HG02943 (cell line): ENCODE results near the gene LRRC45.

Experiments used
- ATAC-seq: cut with Tn5 transposase; IDR thresholded peaks from one replicate; pipeline ENCODE4 v1.9.1; 2021; ENCODE audit warnings: mild to moderate bottlenecking, low read depth, moderate library complexity; ENCODE audit not compliant: unreplicated experiment

Gene LRRC45

GRCh38 chr17:82006468-82007227 lies 16.5 kb upstream of the LRRC45 start:
- no peak for ATAC-seq

- no peak for ATAC-seq
Observed at GRCh38 chr17:82007228-82007494, 15.9 kb upstream of the LRRC45 start.

GRCh38 chr17:82007495-82008257 lies 15.4 kb upstream of the LRRC45 start:
- no peak for ATAC-seq

DNA sequence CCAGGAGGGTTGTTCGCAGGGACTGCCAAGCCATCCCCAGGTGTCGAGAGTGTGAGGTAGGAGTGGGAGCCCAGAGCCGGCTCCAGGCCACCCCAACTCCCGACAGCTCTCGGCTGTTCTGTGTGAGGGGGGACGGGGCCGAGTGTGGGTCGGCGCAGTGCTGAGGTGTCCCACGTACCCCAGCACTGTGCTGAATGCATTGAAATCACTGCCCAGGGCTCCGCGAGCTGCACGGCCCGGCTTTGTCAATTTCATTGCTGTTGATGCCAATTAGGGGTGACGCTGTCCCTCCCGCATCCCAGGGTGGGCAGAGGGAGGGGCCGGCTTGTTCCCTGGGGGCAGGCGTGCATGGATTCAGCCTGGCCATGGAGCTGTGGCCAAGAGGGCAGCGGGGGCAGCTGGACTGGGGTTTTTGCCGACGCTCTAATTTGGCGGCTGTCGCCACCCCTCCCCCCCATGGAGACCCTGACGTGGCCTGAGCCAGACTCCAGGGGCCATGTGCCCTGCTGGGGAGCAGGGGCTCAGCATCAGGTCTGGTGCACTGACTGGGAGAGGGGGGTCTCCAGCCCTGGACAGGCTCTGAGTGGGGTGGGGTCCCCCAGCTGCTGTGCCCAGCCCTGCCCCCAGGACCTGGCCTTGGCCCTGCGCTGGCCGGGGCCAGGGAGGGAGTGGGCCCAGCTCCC lies 14.7 kb upstream of the LRRC45 start:
- no peak for ATAC-seq

DNA sequence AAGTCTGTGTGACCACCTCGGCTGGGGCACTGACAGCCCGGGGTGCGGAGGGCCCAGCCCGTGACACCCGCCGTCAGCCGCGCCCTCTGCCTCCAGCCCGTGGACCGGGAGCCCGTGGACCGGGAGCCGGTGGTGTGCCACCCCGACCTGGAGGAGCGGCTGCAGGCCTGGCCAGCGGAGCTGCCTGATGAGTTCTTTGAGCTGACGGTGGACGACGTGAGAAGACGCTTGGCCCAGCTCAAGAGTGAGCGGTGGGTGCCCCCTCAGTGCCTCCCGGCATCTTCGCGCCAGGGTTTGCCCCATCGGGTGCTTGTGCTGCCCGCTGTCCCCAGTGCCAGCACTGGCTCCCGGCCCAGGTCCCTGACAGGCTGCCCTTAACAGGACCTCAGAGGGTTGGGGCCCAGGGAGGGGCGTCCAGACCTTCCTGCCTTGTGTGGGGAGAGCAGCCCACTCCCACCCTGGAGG lies 14.1 kb upstream of the LRRC45 start:
- ATAC-seq, result no peak

DNA sequence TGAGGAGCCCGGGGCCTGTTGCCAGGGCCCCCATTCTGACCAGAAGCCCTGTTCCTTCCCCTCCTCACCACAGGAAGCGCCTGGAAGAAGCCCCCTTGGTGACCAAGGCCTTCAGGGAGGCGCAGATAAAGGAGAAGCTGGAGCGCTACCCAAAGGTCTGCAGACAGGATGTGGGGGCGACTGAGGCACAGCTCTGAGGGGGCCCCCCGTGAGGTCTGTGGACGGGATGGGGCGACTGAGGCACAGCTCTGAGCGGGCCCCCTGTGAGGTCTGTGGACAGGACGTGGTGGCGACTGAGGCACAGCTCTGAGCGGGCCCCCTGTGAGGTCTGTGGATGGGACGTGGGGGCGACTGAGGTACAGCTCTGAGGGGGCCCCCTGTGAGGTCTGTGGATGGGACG lies 13.7 kb upstream of the LRRC45 start:
- no peak for ATAC-seq

DNA sequence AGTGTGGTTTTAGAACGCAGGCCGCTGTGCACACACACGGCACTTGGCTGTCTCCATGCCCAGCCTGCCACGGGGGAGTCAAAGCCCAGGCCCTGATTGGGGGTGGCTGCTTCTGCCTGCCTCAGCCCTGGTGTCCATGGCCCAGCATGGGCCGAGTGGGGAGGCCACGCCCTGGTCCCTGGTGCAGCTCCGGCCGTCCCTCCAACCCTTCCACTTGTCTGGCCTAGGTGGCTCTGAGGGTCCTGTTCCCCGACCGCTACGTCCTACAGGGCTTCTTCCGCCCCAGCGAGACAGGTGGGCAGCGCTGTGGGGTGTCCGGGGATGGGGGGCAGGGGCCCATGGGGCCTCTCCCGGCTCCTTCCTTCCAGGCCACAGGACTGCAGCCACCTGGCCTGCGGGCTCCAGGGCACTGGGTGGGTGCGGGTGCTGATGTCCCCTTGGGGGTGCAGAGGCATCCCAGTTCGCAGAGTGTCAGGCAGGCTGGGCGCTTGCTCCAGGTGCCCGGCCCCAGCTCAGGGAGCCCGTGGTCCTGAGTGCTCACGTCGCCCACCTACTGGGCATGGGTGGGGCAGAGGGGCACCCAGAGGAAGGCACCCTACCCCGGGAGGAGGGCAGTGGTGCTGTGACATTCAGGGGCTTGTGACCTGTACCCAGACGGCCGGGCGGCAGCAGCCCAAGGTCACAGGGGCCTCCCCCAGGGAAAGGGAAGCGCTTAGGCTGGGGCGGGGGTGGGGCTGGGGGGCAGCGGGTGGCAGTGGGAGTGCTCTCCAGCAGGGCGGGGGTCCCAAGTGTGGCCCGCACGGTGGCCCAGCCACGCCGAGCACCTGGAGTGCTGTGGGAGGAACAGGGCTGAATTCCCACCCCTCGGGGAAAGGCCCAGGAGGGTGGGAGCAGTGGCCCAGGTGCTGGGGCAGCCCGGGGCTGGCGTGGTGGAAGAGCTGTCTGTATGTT lies 12.3 kb upstream of the LRRC45 start:
- ATAC-seq, result no peak

DNA sequence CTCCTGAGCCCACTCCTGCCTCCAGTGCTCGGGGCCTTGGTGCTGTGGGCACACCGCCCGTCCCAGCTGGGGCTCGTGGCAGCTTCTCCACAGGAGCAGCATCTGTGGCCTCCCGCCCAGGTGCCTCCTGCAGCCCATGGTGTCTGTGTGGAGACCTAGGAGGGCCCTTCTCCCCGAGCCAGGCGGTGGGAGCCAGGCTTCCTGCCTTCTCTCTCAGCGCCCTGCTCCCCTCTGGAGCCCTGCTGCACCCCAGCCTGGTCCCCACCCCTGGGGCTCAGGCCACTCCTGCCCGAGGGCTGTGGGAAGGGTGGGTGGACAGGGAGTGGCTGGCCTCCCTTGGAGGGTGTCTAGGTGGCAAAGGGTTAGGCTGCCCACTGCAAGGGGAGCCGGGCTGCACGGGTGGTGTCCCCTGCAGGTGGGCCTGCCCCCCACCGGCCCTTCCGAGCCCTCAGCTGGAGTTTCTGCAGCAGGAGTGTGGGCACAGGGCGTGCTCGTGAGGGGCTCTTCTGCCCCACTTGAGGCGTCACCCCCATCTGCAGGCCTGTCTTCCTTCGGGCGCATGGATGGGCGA lies 11.4 kb upstream of the LRRC45 start:
- no peak for ATAC-seq

GRCh38 chr17:82012261-82012639 lies 10.9 kb upstream of the LRRC45 start:
- ATAC-seq, result no peak

DNA sequence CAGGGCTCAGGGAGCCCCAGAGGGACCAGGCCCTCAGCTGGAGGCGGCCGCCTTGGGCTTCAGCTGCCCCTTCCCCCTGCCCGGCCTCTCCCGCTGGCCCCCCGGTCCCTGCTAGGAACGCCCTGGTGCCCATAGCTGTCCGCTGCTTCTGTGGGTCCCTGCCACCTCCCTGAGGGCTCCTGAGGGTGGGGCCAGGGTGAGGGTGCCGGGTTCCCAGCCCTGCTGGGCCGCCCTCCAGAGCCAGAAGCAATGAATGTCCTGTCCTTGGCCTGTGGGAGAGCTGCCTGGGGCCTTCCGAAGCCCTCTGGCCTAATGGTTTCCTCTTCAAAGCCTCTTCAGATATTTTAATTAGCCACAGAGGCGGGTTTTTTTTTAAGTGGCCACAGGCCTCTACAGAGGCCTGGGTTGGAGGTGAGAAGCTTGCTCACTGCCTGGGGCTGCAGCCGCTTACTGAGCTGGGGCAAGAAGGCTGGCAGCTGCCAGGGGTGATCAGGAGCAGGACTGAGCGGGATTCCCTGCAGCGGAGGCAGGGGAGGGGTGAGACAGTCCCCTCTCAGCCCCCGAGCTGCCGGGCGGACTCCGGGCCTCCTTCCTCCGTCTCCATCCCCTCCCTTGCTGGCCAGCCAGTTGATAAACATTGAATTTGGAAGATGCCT lies 10.3 kb upstream of the LRRC45 start:
- no peak for ATAC-seq

DNA sequence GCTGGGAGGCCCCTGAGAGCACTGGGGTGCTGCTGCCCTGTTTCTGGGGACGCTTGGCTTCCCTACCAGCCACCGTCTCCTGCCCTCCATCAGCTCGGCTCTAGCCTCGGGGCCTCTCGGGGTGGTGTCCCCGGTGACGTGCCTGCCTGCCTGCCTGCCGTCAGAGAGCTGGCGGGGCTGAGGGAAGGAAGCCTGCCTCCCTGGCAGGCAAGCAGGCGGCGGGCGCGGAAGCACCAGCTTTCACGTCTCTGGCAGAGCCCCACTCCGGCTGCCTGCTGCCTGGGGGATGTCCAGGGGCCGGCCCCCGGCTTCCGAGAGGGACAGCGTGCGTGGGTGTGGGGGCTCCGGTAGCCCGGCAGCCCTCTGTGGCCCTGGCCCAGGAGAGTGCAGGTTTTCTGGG lies 9.8 kb upstream of the LRRC45 start:
- no peak for ATAC-seq

- no peak for ATAC-seq
Observed at GRCh38 chr17:82013772-82014321, 9.3 kb upstream of the LRRC45 start.

GRCh38 chr17:82014432-82014831 lies 8.7 kb upstream of the LRRC45 start:
- no peak for ATAC-seq

- ATAC-seq, result no peak
Observed at GRCh38 chr17:82014971-82015310, 8.2 kb upstream of the LRRC45 start.

DNA sequence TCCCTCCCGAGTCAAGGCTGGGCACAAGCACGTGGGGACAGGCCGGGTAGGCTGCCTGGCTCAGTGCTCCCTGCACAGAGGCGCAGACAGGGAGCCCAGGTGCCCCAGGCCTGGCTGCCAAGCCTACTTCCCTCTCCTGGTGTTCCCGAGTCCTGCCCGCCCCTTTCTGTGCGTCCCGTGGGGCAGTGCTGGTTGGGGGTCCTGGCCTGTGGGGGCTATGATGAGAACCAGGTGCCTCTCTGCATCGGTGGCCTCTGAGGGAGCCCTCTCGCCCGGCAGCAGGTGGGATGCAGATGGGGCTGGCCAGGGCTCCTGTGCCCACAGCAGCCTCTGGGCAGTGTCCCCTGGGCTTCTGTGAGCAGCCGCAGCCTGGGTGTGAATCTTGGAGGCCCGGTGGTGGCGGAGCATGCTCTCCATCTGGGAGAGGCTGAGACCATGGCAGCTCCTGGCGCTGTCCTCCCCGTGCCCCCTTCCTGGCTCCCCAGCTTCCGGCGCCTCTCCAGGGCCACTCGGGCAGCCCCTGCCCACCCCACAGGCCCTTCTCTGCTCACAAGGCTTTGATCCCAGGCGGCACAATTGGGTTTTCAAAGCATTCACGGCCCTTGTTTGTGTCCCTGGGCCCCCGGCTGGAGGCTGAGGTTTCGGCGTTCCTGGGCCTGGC lies 7.7 kb upstream of the LRRC45 start:
- no peak for ATAC-seq

DNA sequence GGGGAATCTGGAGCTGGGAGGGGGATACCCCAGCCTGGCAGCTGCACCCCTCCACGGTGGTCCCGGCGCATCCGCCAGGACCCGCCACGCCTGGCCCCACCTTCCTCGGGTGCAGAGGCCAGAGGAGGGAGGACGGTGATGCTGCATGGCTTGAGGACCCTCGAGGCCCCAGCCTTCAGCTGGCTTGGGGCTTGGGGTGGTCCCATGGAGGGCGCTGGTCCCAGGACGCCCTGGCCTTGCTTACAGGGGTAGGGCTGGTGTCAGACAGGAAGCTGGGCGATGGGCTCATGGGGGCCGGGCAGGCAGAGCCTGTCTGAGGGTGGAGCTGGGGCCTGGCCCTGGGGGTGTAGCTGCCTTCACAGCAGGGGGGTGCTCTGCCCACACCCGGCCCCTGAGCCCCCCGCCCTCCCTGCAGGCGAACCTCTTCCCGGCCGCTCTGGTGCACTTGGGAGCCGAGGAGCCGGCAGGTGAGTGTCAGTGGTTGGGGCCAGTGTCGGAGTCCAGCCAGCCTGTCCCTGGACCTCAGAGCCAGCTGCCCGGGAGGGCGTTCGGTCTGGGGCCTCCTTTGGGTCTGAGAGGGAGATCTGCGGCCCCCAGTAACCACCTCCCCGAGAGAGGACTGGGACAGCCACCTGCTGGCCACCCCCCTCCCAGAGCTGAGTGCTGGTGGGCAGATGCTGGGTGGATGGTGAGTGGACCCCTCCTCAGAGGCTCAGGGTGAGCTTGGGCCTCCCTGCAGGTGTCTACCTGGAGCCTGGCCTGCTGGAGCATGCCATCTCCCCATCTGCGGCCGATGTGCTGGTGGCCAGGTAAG lies 6.8 kb upstream of the LRRC45 start:
- ATAC-seq, result no peak

- ATAC-seq, result no peak
Observed at GRCh38 chr17:82016875-82017459, 6.1 kb upstream of the LRRC45 start.

DNA sequence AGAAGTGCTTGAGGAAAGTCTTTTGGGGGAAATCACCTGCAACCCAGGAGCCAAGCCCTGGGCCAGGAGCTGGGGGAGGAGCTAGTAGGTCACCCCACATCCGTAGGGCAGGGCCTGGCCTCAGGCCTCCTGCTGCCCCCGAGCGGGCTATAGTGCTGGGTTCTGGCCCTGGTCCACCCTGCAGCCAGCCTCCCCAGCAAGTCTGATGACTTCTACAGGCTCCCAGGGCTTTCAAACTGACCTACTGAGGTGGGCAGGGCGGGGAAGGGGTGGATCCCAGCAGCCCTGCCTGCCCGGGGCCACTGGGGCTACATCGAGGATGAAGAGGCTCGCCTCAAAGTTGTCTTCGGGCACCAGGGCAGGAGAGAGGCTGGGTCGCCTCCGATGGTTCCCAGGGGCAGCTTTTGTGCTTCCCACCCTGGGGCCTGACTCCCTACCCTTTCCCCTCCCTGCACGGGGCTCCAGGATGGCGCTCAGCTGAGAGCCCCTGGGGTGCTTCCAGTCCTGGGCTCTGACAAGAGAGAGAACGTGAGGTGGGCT lies 5.4 kb upstream of the LRRC45 start:
- no peak for ATAC-seq
